Left ventricle myocardium inferior (tissue), 1 donor: ENCODE measurements around the gene REEP6. TPM values are rescaled to one million over a fixed set of nuclear protein-coding genes. Genes with fewer than 3 reads are reported as not detected.
"Not testable (repeated sequence)": the region's sequence is repeated elsewhere in the genome, so short reads cannot be mapped to it uniquely, and the experiment has no call there.

Experiments used
- DNase-seq: peaks from one replicate; pipeline ENCODE4 v3.0.0-alpha.2; 2020
- H3K27ac ChIP-seq: fragments of 200-600 bp; replicated peaks from 2 replicates; pipeline ENCODE4 v1.8.0; 2021
- H3K27me3 ChIP-seq: fragments of 200-600 bp; 2 replicates; pipeline ENCODE4 v1.8.0; 2021; ENCODE audit warnings: low read depth
- H3K36me3 ChIP-seq: fragments of 200-600 bp; 2 replicates; pipeline ENCODE4 v1.8.0; 2021
- H3K4me1 ChIP-seq: fragments of 200-600 bp; 2 replicates; pipeline ENCODE4 v1.8.0; 2021
- H3K4me3 ChIP-seq: fragments of 200-600 bp; 2 replicates; pipeline ENCODE4 v1.8.0; 2021; ENCODE audit warnings: mild to moderate bottlenecking, moderate library complexity
- H3K9me3 ChIP-seq: fragments of 200-600 bp; replicated peaks from 2 replicates; pipeline ENCODE4 v1.8.0; 2021
- CTCF ChIP-seq: fragments of 200-600 bp; IDR thresholded peaks from 2 replicates; pipeline ENCODE4 v1.8.0; 2021; ENCODE audit warnings: antibody characterized with exemption, mild to moderate bottlenecking, borderline replicate concordance
- intact Hi-C: fragments of 100-400 bp; cut with micrococcal nuclease; formaldehyde crosslinking; loops from one replicate; pipeline ENCODE4 v1.11.0; 2022
- total RNA-seq: library from RNA; stranded (reverse); fragmentation: NEBNext Ultra II Directional; extraction: Animal tissue kit (Norgen Biotek cat#: 25700); gene quantifications from one replicate; pipeline ENCODE4 v1.2.1, GENCODE V29; 2021
- donor health status: DM: no; HTN: yes; CAD: no; lungs with severe emphysema.

REEP6 gene
- total RNA-seq, 1 donor from 2014 or later: 1.9 TPM

- no peaks in the 10 kb centered on the region for H3K36me3 ChIP-seq
- intact Hi-C loops: no loop called here
- H3K4me1 ChIP-seq: peaks cover 33% of the 10 kb centered on the region
- no peak overlapping the region for H3K27ac ChIP-seq
- no peak overlapping the region for H3K4me3 ChIP-seq
- no peak for DNase-seq
- peaks cover 53% of the 10 kb centered on the region for H3K27me3 ChIP-seq
- H3K9me3 ChIP-seq: no peaks in the 10 kb centered on the region
- no peak for TF ChIP-seq CTCF
Observed at GRCh38 chr19:1514986-1515721, 24.2 kb downstream of the REEP6 start.

GRCh38 chr19:1516395-1516753, 25.4 kb downstream of the REEP6 start:
- intact Hi-C loops: no loop called here
- no peak for TF ChIP-seq CTCF
- H3K27me3 ChIP-seq: peaks cover 44% of the 10 kb centered on the region

GRCh38 chr19:1518471-1518870, 27.5 kb downstream of the REEP6 start:
- intact Hi-C loops: no loop called here
- H3K36me3 ChIP-seq: no peaks in the 10 kb centered on the region
- DNase-seq: no peak
- peaks cover 12% of the 10 kb centered on the region for H3K4me1 ChIP-seq
- H3K9me3 ChIP-seq: no peaks in the 10 kb centered on the region
- peaks cover 42% of the 10 kb centered on the region for H3K27me3 ChIP-seq
- no peak for TF ChIP-seq CTCF
- H3K4me3 ChIP-seq: no peak overlapping the region
- no peak overlapping the region for H3K27ac ChIP-seq

More at GRCh38 chr19:1516395-1516753, 25.4 kb downstream of the REEP6 start:
- Histone ChIP-seq H3K36me3 (no peaks in the 10 kb centered on the region), H3K27ac (no peak overlapping the region), H3K4me3 (no peak overlapping the region), H3K9me3 (no peaks in the 10 kb centered on the region), H3K4me1 (peaks cover 23% of the 10 kb centered on the region)
- DNase-seq: no peak

GRCh38 chr19:1519802-1520201, 28.8 kb downstream of the REEP6 start:
- H3K36me3 ChIP-seq, H3K9me3 ChIP-seq, H3K4me3 ChIP-seq, DNase-seq, H3K27ac ChIP-seq, intact Hi-C loops: not testable (repeated sequence)
- Histone ChIP-seq H3K4me1 (peaks cover 13% of the 10 kb centered on the region), H3K27me3 (peaks cover 42% of the 10 kb centered on the region)

- peaks cover 13% of the 10 kb centered on the region for H3K4me1 ChIP-seq
- no peak for TF ChIP-seq CTCF
- DNase-seq: no peak
- intact Hi-C loops: no loop called here
- H3K36me3 ChIP-seq: no peaks in the 10 kb centered on the region
- H3K27me3 ChIP-seq: peaks cover 42% of the 10 kb centered on the region
- no peaks in the 10 kb centered on the region for H3K9me3 ChIP-seq
- no peak overlapping the region for H3K4me3 ChIP-seq
- H3K27ac ChIP-seq: no peak overlapping the region
Observed at GRCh38 chr19:1520203-1520780, 29.3 kb downstream of the REEP6 start.

- peak; percentile 46 for DNase-seq
- H3K4me1 ChIP-seq: peaks cover 13% of the 10 kb centered on the region
- peak overlapping the region; percentile 54 for H3K27ac ChIP-seq
- H3K27me3 ChIP-seq: peaks cover 53% of the 10 kb centered on the region
- intact Hi-C loops: no loop called here
- TF ChIP-seq CTCF: no peak
- no peaks in the 10 kb centered on the region for H3K36me3 ChIP-seq
- no peak overlapping the region for H3K4me3 ChIP-seq
- H3K9me3 ChIP-seq: no peaks in the 10 kb centered on the region
Observed at GRCh38 chr19:1521636-1522035, 30.7 kb downstream of the REEP6 start.
